Limb (tissue), 2 donors: ENCODE measurements around the gene ASB15.

ENCODE experiments used
- DNase-seq, 2 donors: peaks; one replicate each; pipeline ENCODE4 v3.0.0-alpha.2; 2016; ENCODE audit errors: extremely low spot score in 2 of 2

The ASB15 gene

DNA sequence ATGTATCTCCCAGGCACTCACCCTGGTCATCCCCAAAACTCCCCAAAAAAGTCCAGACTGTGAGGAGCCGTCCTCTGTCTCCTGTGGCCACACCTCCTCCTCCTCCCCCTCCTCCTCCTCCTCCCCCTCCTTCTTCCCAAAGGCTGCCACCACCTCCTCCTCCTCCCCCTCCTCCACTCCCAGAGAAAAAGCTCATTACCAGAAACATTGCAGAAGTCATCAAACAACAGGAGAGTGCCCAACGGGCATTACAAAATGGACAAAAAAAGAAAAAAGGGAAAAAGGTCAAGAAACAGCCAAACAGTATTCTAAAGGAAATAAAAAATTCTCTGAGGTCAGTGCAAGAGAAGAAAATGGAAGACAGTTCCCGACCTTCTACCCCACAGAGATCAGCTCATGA, 61.1 kb downstream of the ASB15 start:
- no peak for DNase-seq

DNA sequence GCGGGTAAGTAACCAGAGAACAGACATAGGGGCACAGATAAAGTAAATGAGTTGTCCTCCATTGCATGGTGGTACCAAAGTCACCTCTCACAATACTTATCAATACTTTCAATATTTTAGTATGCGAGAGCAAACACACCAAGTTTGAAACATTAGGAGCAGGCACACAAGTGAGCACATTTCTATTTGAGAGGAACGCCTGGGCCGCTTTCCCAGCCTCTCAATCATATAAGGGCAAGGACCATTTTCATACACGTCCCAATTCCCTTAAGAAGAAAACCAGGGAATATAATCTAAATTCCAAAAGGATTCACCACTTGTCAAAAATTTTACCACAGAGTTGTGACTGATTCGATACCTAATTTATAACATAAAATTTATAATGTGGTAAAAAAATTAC, 61.6 kb downstream of the ASB15 start:
- no peak for DNase-seq

DNA sequence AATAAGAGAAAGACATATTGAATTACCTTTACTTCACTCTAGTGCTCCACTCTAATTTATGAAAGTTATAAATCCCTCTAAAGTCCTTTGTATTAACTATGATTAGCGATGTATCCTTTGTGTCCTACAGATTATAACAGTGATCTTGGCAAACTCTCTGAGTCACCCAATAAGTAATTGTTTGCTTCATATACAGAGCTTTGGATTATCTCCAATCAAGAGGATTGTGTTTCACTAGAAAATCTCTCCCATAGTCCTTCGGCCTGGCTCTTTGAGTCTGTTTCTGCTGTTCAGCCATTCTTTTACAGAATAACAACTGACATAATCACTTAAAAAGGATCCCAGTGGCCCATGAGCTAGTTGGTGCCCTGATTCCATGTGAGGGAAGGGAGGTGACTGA, 63.5 kb downstream of the ASB15 start:
- no peak for DNase-seq

DNA sequence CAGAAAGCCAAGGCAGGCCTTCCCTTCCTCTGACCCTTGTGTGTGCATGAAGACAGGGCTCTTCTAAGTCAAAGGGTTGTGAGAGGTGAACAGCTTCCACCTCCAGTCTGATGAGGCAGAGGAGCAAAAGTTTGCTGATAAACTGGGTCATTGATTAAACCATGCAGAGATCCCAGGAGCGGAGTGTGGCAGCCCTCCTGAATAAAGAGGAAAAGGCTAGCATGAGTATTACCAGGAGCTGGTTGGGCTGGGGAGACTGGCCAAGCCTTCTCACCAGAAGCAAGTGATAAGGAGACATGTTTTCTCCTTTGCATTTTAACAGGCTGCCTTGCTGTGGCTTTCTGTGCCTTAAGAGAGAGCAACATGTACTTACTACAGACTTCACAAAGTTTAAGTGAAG, 64.3 kb downstream of the ASB15 start:
- no peak for DNase-seq

DNA sequence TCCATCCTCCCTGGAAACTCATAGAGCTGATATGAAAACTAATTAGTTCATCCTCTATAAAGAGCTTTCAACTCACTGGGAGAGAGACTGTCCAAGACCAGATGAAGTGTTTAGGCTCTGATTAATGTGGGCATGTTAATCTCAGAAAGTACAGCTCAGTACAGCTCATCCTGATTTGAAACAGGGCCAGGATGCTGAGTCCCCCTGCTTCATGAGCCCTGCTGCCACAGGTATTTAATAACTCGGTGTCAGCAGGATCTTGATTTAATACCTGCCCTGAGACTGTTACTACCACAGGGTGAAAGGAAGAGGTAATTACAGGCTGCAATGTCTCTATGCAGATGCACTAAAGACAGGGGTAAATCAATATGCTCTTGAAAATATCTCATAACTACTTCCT, 64.9 kb downstream of the ASB15 start:
- no peak for DNase-seq

DNA sequence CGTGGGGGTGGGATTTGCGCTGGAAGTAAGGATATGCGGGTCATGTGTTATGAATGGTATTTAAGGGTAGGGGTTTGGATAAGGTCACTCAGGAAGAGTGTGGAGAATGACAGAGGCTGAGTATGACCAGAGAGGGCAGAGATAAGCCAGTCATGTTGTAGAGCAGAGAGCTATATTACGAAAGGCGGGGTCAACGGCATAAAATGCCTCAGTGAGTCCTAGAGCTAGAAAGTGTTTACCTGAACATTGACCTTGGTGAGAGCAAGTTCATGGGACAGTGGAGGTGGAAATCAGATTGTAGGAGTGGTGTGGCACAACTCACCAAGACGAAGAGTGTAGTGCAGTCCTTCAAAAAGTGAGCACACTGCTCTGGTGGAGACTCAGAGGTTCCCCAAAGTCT, 67.9 kb downstream of the ASB15 start:
- no peak for DNase-seq

DNA sequence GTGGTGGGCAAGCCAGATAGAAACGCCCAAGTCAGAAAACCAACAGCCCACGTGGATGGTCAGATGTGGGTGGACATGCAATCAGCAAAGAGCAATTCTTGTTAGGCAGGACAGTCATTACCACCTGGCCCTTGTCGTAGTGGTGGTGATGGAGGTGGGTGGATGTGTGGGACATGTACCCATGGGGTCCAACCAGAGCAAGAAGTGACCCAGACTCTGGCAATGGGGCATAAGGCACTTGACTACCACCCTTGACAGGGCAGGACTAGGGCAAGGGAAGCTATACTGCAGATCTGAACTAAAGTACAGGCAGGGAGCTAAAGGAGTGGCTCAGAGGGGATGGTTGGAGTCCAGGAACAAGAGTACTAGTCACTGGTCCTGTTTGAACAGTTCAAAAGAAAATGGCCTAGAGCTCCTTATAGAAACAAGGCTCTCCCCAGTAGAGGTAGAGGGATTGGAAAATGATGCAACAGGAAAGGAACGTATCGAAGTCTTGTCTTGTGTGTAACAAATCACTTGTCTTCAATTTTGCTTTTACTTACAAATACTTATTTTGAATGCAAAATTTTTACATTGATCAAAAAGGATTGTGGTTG, 71.6 kb downstream of the ASB15 start:
- no peak for DNase-seq

DNA sequence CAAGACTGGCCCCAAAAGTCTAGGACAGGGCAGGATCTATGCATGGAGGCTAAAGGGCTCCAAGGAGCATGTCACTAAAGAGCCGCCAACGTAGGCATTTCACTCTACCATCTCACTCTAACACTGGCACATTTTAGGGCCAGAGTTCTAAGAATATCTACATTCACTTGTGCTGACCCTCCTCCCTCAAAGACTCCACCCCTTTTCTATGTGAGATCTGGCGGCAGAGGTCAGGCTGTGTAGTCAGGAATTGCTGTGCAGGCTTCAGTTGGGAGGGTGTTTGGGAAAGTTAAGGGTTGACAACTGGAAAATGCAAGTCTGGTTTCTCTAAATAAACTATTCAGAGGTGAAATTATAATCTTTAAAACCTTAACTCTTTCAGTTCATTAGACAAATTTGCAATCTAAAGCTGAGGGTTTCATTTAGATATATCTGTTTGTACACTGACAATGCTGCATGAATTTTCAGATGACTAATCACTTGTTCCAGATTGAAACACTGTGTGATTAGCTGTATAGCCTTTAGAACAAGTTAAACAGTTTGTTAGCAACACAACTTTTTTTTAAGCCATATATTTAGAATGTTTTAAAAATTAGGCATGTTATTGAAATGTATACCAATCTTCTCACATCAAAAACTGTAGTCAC, 72.3 kb downstream of the ASB15 start:
- DNase-seq: no peak

DNA sequence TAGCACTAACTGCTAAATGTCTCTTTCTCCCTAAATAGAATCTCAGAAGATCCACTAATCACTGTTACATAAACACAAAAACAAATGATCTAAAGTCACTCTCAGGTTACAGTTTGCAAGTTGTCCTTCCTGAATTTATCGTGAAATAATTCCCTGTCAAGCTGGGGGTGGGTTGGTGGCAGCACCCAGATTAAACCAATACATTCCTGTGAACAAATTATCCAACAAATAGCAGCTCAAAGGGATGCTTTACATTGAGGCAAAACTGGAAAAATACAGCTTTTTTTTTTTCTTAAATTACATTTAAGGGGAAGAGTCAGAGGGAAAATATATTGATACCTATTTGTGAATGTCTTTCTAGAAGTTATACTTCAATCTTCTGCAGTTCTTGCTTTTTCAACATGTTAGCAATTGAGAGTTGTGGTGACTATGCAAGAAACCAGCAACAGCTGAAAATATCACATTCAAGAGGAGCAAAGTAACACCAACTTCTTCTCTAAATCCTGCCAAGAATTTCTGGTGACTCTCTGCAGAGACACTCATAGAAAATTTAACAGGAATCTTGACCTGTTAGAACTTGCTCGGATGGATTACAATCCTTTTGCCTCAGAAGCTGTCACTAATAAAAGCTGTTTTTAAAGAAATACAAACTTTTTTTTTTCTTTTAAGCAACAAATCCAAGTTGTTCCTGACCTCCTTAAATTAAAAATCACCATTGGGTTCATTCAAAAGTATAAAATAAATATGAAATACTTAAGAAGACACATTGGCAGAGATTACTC, 73.0 kb downstream of the ASB15 start:
- DNase-seq: peak in 1 of 2 donors; percentile 29

DNA sequence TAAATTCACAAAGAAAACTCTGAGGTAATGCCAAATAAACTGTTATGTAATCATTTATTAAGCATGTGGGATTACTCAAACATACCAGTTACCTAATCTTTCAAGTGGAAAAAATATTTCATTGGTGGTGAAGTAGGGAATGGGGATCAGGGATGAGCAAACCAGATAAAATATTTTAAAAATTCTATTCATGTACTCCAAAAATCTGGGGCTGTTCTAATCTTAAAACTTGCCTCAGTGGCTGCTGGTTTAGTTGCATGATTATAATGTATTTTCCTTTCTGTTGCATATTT, 73.5 kb downstream of the ASB15 start:
- no peak for DNase-seq

DNA sequence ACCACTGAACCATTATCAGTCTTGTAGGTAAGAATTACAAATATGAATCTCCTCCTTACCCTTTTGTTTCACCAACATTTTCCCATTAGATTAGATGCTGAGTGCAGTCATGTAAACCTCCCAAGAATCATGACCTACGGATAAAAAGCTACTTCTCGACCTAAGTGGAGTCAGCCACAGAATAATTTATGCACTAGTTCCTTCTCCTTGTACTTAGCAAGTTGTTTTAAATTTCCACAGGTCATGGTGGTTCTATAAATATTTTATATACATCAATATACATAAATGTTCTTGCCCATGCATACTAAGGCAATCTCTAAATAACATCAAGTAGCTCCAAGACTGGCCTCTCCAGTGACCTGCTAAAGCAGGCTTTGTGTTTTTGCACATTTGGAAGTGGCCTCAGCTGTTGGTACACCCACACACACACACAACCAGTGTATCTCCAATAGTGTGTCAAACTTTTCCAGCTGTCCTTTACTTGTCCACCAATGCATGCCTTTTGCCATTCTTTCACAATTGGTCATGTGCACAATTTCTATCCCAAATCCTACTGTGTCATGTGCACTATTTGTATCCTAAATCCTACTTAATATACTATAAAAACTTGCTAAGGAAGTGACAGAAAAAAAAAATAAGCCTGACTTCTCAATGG, 75.6 kb downstream of the ASB15 start:
- DNase-seq: no peak

DNA sequence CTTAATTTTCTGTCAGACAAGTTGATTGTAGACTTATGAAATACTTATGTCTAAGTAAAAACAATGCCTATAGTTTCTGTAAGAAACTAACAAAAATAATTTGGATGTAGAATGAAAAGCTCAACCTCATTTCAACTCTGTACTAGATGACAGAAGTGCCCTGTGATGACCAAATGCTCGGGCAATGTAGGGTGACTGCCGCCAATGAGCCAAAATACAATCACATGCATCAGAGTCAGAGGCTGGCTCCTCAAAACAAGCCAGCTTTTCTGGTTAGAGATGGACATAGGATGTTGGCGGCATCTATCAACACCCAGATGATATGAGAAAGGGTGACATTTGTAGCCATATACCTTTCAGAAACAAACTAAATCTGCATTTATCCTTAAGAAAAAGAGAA, 78.0 kb downstream of the ASB15 start:
- no peak for DNase-seq

DNA sequence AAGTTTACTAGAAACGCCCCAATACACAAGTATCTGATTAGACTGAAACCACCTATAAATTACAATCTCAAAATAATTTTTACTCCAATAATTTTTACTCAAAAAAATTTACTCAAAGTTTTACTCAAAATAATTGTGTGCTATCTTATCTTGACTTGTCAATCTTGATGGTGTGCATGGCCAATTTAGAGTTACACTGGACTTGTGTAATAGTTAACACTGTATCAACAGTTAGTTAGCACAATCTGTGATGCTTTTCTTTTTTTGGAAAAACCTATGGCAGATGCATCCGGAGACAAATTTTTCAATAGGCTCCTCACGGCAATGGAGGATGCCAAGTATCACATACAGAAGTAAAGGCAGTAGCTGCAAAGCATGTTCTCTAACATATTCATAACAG, 79.0 kb downstream of the ASB15 start:
- DNase-seq: no peak

DNA sequence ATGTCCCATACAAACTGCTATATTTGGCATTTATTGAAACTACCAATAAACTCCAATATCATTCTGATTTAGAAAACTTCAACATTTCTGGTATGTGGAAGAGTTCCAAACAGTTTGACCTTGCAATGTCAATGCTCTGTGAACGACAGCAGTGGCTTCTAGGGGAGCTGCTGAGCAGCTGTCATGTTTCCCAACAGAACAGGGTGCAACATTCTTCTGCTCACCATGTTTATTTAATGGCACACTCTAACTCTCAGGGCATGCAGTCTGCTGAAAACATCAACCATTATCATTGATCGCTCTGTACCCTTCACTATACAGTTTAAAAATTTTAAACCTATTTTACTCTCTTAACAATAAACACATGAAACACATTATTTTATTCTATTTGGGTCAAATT, 79.9 kb downstream of the ASB15 start:
- DNase-seq: no peak

DNA sequence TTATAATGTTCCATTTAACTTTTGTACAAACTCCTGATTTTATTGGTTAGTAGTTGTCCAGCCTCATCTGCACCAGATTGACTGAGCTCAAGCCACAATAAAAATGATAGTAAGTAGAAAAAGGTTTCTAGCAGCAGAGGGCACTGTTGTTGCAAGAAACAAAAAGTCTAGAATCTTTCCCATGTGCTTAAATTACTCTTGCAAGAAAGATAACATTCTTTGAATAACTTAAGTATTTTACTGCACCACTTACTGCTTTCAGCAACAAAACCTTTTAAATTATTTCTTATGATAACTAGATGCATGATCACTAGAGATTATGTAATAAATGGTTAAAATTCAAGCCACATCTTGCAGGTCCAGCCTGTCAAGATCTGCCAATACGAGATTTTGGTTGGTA, 81.1 kb downstream of the ASB15 start:
- DNase-seq: peak in 1 of 2 donors; percentile 52

DNA sequence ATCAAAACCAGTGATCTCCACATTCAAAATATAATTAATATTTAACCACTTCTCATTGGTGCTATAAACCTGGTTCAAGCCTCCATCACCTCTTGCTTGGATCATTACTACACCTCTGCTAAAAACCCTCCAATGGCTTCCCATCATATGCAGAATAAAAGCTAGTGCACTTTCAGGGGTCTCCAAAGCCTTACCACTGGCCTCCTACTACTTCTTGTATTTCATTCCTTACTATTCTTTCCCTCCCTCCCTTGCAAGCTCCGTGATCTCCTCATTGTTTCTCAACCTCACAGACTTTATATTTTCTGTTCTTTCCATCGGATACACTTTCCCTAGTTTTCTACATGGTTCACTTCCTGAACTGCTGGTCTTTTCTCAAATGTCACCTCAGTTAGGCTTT, 85.5 kb downstream of the ASB15 start:
- no peak for DNase-seq

DNA sequence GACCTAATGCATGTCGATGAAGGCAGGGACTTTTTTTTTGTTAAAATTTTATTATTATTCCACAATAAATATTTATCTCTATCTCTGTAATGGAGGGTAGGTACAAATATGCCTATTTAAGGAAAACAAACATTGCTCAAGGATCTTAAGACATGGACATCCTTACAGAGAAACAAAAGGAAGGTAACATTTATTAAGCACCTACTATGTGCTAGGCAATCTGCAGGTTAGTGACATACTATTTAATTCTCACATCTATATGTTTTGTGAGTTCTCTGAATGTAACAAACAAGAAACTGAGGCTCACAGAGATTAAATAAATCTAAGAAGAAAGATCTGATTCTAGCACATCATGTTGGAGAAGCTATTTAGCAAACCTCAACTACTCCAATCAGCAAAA, 86.1 kb downstream of the ASB15 start:
- no peak for DNase-seq
